ENCODE results near the gene PPP1R15A. TPM values are rescaled to one million over a fixed set of nuclear protein-coding genes. Genes with fewer than 3 reads are reported as not detected.
A peak's percentile ranks its signal among the peaks of the same experiment; 100 is the strongest.

The PPP1R15A gene
- total RNA-seq, 2 experiments from 2014 or later, result 23.4 to 31.7 TPM

GRCh38 chr19:48866692-48867091 lies 5.5 kb upstream of the PPP1R15A start:
- ChIA-PET POLR2A (no interaction called here), CTCF (ENCODE audit: unreplicated experiment) (no interaction called here)
- H3K4me2 ChIP-seq (ENCODE audit: low read length), result no peak overlapping the region; the same call in 1 of the 2 replicates

GRCh38 chr19:48867123-48867745 lies 5.0 kb upstream of the PPP1R15A start:
- intact Hi-C loops (cut with micrococcal nuclease; ENCODE audit: unreplicated experiment), result no loop called here
- Histone ChIP-seq H3K36me3 (ENCODE audit: insufficient read depth, low read length) (no peaks in the 10 kb centered on the region), H3K4me1 (ENCODE audit: insufficient read depth, low read length, poor library complexity, severe bottlenecking) (peaks cover 29% of the 10 kb centered on the region), H4K20me1 (ENCODE audit: insufficient read depth, low read length) (no peaks in the 10 kb centered on the region), H3K27ac (ENCODE audit: low read depth, low read length, poor library complexity, severe bottlenecking) (no peak overlapping the region), H3K4me3 (ENCODE audit: low read depth, low read length, poor library complexity, severe bottlenecking) (no peak overlapping the region), H3K4me2 (ENCODE audit: low read length) (no peak overlapping the region), H3K9me3 (ENCODE audit: low read length) (no peaks in the 10 kb centered on the region), H2AFZ (ENCODE audit: low read length) (no peak overlapping the region), H3K79me2 (ENCODE audit: insufficient read depth, low read depth, low read length) (no peaks in the 10 kb centered on the region), H3K9me2 (ENCODE audit: insufficient read depth, low read length) (no peaks in the 10 kb centered on the region)
- DNase-seq (ENCODE audit: low spot score), result no peak
- BruUV-seq (replicated peaks), result no TSS peak
- ChIA-PET POLR2A (interaction anchor here (0.6 kb wide), 1 partner anchor 227 kb away, joined by 8 read pairs; no protein-coding TSS in a partner anchor), CTCF (ENCODE audit: unreplicated experiment) (no interaction called here)
- no peak for TF ChIP-seq EZH2phosphoT487 (IDR thresholded peaks at IDR 0.05; ENCODE audit: borderline replicate concordance, low read depth, low read length)
- TF ChIP-seq, protein P1, sequence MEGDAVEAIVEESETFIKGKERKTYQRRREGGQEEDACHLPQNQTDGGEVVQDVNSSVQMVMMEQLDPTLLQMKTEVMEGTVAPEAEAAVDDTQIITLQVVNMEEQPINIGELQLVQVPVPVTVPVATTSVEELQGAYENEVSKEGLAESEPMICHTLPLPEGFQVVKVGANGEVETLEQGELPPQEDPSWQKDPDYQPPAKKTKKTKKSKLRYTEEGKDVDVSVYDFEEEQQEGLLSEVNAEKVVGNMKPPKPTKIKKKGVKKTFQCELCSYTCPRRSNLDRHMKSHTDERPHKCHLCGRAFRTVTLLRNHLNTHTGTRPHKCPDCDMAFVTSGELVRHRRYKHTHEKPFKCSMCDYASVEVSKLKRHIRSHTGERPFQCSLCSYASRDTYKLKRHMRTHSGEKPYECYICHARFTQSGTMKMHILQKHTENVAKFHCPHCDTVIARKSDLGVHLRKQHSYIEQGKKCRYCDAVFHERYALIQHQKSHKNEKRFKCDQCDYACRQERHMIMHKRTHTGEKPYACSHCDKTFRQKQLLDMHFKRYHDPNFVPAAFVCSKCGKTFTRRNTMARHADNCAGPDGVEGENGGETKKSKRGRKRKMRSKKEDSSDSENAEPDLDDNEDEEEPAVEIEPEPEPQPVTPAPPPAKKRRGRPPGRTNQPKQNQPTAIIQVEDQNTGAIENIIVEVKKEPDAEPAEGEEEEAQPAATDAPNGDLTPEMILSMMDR (conservative IDR thresholded peaks at IDR 0.05; ENCODE audit: low read length), result no peak

More at GRCh38 chr19:48866692-48867091, 5.5 kb upstream of the PPP1R15A start:
- DNase-seq (ENCODE audit: low spot score), result no peak
- Histone ChIP-seq H4K20me1 (ENCODE audit: insufficient read depth, low read length) (no peaks in the 10 kb centered on the region), H2AFZ (ENCODE audit: low read length) (peak overlapping the region; percentile 59; the same call in 1 of the 2 replicates), H3K4me3 (ENCODE audit: low read depth, low read length, poor library complexity, severe bottlenecking) (no peak overlapping the region), H3K9me3 (ENCODE audit: low read length) (no peaks in the 10 kb centered on the region), H3K4me1 (ENCODE audit: insufficient read depth, low read length, poor library complexity, severe bottlenecking) (peaks cover 26% of the 10 kb centered on the region), H3K36me3 (ENCODE audit: insufficient read depth, low read length) (no peaks in the 10 kb centered on the region), H3K9me2 (ENCODE audit: insufficient read depth, low read length) (no peaks in the 10 kb centered on the region), H3K27ac (ENCODE audit: low read depth, low read length, poor library complexity, severe bottlenecking) (no peak overlapping the region), H3K79me2 (ENCODE audit: insufficient read depth, low read depth, low read length) (no peaks in the 10 kb centered on the region)
- intact Hi-C loops (cut with micrococcal nuclease; ENCODE audit: unreplicated experiment), result no loop called here
- TF ChIP-seq, protein P1 (conservative IDR thresholded peaks at IDR 0.05; ENCODE audit: low read length), result no peak
- no peak for TF ChIP-seq EZH2phosphoT487 (IDR thresholded peaks at IDR 0.05; ENCODE audit: borderline replicate concordance, low read depth, low read length)
- no TSS peak for BruUV-seq (replicated peaks)

DNA sequence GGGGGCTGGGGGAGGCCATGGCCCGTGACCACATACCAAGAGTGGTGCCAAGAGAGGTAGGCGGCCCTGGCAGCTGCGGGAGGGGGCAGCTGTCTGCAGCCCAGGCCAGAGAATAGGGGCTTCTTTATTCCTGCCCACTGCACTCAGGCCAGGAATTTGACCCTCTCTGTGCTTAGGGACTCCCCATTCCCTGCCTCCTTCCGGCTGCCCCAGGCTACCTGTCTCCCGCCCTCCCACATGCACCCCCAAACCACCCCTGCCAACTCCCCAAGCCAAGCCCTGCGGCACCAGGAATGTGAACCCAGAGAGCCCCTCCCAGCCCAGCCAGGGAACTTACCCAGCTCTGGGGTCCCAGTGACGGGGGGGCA lies 4.5 kb upstream of the PPP1R15A start:
- Histone ChIP-seq H3K27ac (ENCODE audit: low read depth, low read length, poor library complexity, severe bottlenecking) (no peak overlapping the region), H2AFZ (ENCODE audit: low read length) (peak overlapping the region; percentile 37; the same call in 1 of the 2 replicates)
- CTCF ChIA-PET (ENCODE audit: unreplicated experiment), result no interaction called here

More for the DNA sequence above, 4.5 kb upstream of the PPP1R15A start:
- Histone ChIP-seq H3K36me3 (ENCODE audit: insufficient read depth, low read length) (no peaks in the 10 kb centered on the region), H3K4me3 (ENCODE audit: low read depth, low read length, poor library complexity, severe bottlenecking) (no peak overlapping the region), H3K4me1 (ENCODE audit: insufficient read depth, low read length, poor library complexity, severe bottlenecking) (peaks cover 29% of the 10 kb centered on the region), H3K4me2 (ENCODE audit: low read length) (0 out of 2 replicates have a peak overlapping the region, but pooled peaks have one; percentile 33), H3K9me2 (ENCODE audit: insufficient read depth, low read length) (no peaks in the 10 kb centered on the region), H4K20me1 (ENCODE audit: insufficient read depth, low read length) (no peaks in the 10 kb centered on the region), H3K9me3 (ENCODE audit: low read length) (no peaks in the 10 kb centered on the region), H3K79me2 (ENCODE audit: insufficient read depth, low read depth, low read length) (peaks cover 5% of the 10 kb centered on the region)
- no peak for DNase-seq (ENCODE audit: low spot score)
- no peak for TF ChIP-seq EZH2phosphoT487 (IDR thresholded peaks at IDR 0.05; ENCODE audit: borderline replicate concordance, low read depth, low read length)
- TF ChIP-seq, protein P1 (conservative IDR thresholded peaks at IDR 0.05; ENCODE audit: low read length), result no peak
- POLR2A ChIA-PET, result interaction anchor here (0.6 kb wide), 1 partner anchor 228 kb away, joined by 8 read pairs; no protein-coding TSS in a partner anchor
- intact Hi-C loops (cut with micrococcal nuclease; ENCODE audit: unreplicated experiment), result no loop called here
- no TSS peak for BruUV-seq (replicated peaks)
